BE2C (cell line): Measurements from ENCODE around the gene SLC4A2.

Experiments used
- DNase-seq: peaks from one replicate; pipeline ENCODE4 v3.0.0-alpha.2; 2020
- H3K27me3 ChIP-seq: fragments of 250-450 bp; sonication (Bioruptor Pico); 2 replicates; pipeline ENCODE4 v1.5.1; 2020; ENCODE audit warnings: mild to moderate bottlenecking
- H3K36me3 ChIP-seq: fragments of 250-450 bp; sonication (Bioruptor Pico); 2 replicates; pipeline ENCODE4 v1.5.1; 2020; ENCODE audit warnings: mild to moderate bottlenecking
- H3K4me1 ChIP-seq: fragments of 250-450 bp; sonication (Bioruptor Pico); 2 replicates; pipeline ENCODE4 v1.5.1; 2020
- H3K4me3 ChIP-seq: 2 replicates; pipeline ENCODE4 v1.5.1; 2011; ENCODE audit warnings: low read depth, low read length
- H3K9me3 ChIP-seq: fragments of 250-450 bp; sonication (Bioruptor Pico); 2 replicates; pipeline ENCODE4 v1.5.1; 2020
- TF ChIP-seq, protein P1 (sequence below): IDR thresholded peaks from 2 replicates; pipeline ENCODE4 v1.5.1; 2012; ENCODE audit warnings: mild to moderate bottlenecking, low read depth, low read length

The SLC4A2 gene

DNA sequence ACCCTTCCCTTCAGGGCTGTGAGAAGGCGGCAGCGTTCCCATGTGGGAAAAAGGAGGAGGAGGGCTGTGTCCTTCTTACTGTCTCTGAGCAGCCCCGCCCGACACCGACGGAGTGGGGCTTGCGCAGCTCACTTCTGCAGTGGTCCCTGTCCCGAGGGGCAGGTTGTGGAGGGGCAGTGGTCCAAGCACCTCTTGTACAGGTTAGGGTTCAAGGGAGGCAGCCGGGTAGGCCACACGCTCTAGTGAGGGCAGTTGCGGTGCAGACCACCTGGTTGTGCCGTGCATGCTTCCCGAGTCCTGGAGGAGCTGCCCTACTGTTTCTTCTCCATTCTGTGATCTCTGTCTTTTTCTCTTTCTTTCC is 59.6 kb downstream of the SLC4A2 start:
- no peak for DNase-seq
- Histone ChIP-seq H3K9me3 (no peaks in the 10 kb centered on the region), H3K36me3 (peaks cover 67% of the 10 kb centered on the region), H3K4me1 (peaks cover 3% of the 10 kb centered on the region), H3K27me3 (no peaks in the 10 kb centered on the region), H3K4me3 (no peak overlapping the region)
- TF ChIP-seq, protein P1, sequence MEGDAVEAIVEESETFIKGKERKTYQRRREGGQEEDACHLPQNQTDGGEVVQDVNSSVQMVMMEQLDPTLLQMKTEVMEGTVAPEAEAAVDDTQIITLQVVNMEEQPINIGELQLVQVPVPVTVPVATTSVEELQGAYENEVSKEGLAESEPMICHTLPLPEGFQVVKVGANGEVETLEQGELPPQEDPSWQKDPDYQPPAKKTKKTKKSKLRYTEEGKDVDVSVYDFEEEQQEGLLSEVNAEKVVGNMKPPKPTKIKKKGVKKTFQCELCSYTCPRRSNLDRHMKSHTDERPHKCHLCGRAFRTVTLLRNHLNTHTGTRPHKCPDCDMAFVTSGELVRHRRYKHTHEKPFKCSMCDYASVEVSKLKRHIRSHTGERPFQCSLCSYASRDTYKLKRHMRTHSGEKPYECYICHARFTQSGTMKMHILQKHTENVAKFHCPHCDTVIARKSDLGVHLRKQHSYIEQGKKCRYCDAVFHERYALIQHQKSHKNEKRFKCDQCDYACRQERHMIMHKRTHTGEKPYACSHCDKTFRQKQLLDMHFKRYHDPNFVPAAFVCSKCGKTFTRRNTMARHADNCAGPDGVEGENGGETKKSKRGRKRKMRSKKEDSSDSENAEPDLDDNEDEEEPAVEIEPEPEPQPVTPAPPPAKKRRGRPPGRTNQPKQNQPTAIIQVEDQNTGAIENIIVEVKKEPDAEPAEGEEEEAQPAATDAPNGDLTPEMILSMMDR, result no peak

DNA sequence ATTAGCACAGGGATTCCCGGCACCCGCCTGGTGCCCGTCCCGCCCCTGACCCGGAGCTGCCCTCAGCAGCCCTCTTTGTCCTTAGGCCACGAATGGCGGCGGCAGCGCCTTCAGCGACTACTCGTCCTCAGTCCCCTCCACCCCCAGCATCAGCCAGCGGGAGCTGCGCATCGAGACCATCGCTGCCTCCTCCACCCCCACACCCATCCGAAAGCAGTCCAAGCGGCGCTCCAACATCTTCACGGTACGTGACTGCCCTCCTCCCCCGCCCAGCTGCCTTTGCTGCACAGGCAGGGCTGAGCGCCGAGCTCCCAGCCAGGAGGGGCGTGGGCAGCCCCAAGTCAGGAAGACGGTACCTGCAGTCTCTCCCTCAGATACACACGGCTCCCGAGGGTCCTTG is 60.5 kb downstream of the SLC4A2 start:
- Histone ChIP-seq H3K27me3 (no peaks in the 10 kb centered on the region), H3K9me3 (no peaks in the 10 kb centered on the region), H3K4me1 (no peaks in the 10 kb centered on the region), H3K36me3 (peaks cover 72% of the 10 kb centered on the region), H3K4me3 (no peak overlapping the region)
- no peak for DNase-seq
- TF ChIP-seq, protein P1, result no peak

DNA sequence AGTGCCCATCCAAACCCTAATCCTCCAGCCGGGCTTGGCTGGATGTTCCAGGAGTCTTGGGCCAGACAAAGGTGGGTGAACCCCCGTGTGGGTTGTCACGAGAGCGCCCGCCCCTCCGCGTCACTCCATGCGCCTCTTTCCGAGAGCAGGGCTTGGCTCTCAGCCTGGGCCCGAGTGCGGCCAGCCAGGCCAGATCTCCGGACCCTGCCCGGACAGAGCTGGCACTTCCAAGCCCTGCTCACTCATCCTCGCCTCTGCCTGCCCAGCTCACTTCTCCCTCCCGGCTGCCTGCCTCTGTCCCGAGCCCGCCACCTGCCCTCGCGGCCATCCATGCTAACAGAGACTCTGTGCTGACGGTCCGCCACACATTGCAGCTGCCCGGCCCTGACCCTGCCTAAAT is 61.5 kb downstream of the SLC4A2 start:
- Histone ChIP-seq H3K36me3 (peaks cover 77% of the 10 kb centered on the region), H3K9me3 (no peaks in the 10 kb centered on the region), H3K4me3 (no peak overlapping the region), H3K27me3 (no peaks in the 10 kb centered on the region), H3K4me1 (no peaks in the 10 kb centered on the region)
- TF ChIP-seq, protein P1, result no peak
- DNase-seq, result no peak

DNA sequence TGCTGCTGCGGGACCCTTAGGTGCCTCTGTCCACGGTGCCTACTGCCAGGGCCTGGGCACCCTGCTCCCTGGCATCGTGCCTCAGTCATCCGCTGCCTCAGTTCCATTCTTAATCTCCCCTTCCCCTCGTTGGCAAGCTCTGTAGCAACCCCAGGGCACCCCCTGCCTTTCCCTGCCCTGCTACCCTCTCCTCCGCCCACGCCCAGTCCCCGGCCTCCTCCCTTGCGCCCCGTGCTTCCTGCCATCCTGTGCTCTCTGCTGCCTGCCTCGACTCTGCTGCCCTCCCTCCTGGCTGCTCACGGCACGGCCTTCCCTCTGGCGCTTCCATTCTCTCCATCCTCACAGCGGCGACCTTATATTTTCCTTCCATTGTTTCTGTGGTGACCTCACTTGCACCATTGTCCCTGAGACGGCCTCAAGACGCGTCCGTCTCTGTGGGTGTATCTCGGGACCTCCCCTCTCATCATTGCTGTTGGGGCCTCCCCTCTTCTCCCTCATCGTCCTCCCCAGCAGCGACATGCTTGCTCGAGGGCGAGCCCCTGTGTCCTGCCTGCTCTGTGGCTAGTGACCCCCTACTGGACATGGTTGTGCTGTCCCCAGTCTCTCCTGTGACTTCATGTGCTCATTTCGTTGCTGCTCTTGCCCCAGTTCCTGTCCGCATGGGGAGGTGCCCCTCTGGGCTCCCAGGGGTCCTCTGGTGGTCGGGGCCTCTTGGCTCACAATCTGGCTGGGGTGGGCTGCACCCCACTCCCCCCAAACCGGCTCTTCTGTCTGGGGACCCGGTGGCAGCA is 62.2 kb downstream of the SLC4A2 start:
- Histone ChIP-seq H3K4me1 (no peaks in the 10 kb centered on the region), H3K36me3 (peaks cover 77% of the 10 kb centered on the region), H3K9me3 (no peaks in the 10 kb centered on the region), H3K27me3 (no peaks in the 10 kb centered on the region), H3K4me3 (no peak overlapping the region)
- no peak for DNase-seq
- TF ChIP-seq, protein P1, result no peak

DNA sequence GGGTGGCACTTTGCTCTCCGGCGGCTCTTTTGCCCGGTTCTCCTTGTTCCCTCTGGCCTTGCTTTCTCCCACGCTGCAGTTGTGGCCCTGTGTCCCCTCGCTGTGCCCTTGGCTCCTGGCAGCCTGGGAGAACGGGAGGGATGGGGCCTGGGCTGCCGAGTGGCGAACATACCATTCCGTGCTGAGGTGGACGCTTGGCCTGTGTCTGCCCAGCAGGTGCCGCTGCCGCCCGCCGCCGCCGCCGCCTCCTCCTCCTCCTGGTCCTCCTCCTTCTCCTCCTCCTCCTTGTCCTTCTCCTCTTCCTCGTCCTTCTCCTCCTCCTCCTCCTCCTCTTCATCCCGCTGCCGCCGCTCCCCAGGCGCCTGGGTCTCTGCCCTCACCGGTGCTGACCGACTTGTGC is 62.9 kb downstream of the SLC4A2 start:
- no peak for DNase-seq
- Histone ChIP-seq H3K9me3 (no peaks in the 10 kb centered on the region), H3K4me3 (no peak overlapping the region), H3K36me3 (peaks cover 75% of the 10 kb centered on the region), H3K4me1 (no peaks in the 10 kb centered on the region), H3K27me3 (no peaks in the 10 kb centered on the region)
- TF ChIP-seq, protein P1, result no peak

DNA sequence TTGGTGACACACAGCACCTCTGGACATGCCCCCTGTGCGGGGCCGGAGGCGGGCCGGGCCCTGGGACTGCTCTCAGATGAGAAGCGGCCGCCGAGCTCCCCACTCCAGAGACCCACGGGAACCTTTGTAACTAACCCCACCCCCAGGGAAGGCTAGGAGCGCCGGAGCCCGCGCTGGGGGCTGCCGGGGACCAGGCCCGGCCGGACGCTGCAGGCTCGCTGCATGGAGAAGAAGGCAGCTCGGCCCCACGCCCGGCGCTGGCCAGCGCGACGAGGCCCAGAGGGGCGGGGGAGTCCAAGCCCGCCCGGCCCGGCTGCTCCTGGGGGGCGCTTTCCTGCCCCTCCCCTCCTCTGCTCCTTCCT is 63.4 kb downstream of the SLC4A2 start:
- Histone ChIP-seq H3K36me3 (peaks cover 73% of the 10 kb centered on the region), H3K27me3 (no peaks in the 10 kb centered on the region), H3K9me3 (no peaks in the 10 kb centered on the region), H3K4me1 (no peaks in the 10 kb centered on the region), H3K4me3 (no peak overlapping the region)
- TF ChIP-seq, protein P1, result no peak
- no peak for DNase-seq
